Epithelial cell of proximal tubule (primary cell): ENCODE data around the gene VDAC1. TPM values are rescaled to one million over a fixed set of nuclear protein-coding genes. Genes with fewer than 3 reads are reported as not detected.

Experiments
- DNase-seq: peaks from one replicate; pipeline ENCODE4 v3.0.0-alpha.2; 2011; ENCODE audit warnings: low read depth
- H3K4me3 ChIP-seq: 2 replicates; pipeline ENCODE4 v1.5.1; 2011; ENCODE audit warnings: low read depth, mild to moderate bottlenecking, low read length
- total RNA-seq: library from RNA; depleted of rRNA; stranded (reverse); fragments of >200 nt; gene quantifications from 2 replicates; pipeline ENCODE4 v1.2.3, GENCODE V29; 2015
- TF ChIP-seq, protein P1 (sequence below): conservative IDR thresholded peaks from 2 replicates; pipeline ENCODE4 v1.5.1; 2012; ENCODE audit warnings: low read depth, mild to moderate bottlenecking, low read length

Gene VDAC1
- total RNA-seq, 1 donor from 2014 or later, result 295 TPM

DNA sequence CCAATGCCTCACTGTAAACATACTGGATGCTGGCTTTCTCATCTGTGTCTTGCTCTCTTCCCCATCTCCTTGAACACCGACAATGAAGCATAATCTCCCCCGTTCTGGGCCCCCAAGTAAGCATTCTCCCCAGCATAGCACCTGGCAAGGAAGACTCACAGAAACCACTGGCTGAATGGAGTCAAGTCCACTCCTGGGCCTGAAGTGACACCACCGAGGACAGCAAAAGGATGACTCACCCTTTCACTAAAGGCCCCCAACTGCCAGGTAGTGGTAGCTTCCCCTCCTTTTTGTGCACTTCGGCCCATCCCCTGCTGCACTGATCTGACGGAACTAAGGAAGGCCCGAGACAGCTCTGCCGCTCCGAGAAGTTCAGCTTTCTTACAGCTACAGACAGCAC, 9.4 kb downstream of the VDAC1 start:
- TF ChIP-seq, protein P1, sequence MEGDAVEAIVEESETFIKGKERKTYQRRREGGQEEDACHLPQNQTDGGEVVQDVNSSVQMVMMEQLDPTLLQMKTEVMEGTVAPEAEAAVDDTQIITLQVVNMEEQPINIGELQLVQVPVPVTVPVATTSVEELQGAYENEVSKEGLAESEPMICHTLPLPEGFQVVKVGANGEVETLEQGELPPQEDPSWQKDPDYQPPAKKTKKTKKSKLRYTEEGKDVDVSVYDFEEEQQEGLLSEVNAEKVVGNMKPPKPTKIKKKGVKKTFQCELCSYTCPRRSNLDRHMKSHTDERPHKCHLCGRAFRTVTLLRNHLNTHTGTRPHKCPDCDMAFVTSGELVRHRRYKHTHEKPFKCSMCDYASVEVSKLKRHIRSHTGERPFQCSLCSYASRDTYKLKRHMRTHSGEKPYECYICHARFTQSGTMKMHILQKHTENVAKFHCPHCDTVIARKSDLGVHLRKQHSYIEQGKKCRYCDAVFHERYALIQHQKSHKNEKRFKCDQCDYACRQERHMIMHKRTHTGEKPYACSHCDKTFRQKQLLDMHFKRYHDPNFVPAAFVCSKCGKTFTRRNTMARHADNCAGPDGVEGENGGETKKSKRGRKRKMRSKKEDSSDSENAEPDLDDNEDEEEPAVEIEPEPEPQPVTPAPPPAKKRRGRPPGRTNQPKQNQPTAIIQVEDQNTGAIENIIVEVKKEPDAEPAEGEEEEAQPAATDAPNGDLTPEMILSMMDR, result no peak
- DNase-seq, result no peak
- H3K4me3 ChIP-seq, result no peak overlapping the region

- no peak overlapping the region for H3K4me3 ChIP-seq
- TF ChIP-seq, protein P1, result no peak
- DNase-seq, result no peak
Observed at GRCh38 chr5:133994990-133995333, 9.8 kb downstream of the VDAC1 start.

DNA sequence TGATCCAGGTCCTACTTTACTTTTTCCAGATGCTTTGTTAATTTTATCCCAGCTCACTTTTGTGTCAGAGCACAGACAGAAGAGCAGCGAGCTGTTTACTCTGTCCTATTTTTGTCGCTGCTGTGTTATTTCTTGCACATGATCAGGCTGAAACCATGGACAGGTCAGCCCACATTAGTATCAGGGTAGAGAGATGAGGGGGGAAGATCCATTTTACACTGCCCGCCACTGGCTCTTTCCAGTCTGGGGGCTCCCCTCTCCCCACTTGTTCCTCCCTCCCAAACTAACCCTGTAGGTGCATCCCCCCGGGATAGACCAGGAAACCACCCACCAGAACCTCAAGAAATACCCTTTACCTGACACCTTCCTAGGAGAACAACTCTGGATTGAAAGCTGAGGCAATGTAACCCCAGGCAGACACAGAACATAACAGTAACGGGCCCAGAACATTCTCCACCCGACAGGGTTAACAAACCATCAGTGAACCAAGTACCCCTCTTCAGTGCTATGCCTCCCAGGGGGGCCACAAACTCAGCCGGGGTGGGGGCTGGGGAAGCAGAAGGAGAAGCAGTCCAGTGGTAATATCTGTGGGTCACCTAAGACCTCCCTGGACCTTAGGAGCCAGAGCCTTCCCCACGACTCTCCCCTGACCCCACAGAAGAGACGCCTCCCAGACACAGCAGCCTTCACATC, 10.3 kb downstream of the VDAC1 start:
- DNase-seq, result no peak
- TF ChIP-seq, protein P1, result no peak
- no peak overlapping the region for H3K4me3 ChIP-seq

GRCh38 chr5:133993185-133993936, 11.4 kb downstream of the VDAC1 start:
- no peak for DNase-seq
- no peak overlapping the region for H3K4me3 ChIP-seq
- TF ChIP-seq, protein P1, result no peak

DNA sequence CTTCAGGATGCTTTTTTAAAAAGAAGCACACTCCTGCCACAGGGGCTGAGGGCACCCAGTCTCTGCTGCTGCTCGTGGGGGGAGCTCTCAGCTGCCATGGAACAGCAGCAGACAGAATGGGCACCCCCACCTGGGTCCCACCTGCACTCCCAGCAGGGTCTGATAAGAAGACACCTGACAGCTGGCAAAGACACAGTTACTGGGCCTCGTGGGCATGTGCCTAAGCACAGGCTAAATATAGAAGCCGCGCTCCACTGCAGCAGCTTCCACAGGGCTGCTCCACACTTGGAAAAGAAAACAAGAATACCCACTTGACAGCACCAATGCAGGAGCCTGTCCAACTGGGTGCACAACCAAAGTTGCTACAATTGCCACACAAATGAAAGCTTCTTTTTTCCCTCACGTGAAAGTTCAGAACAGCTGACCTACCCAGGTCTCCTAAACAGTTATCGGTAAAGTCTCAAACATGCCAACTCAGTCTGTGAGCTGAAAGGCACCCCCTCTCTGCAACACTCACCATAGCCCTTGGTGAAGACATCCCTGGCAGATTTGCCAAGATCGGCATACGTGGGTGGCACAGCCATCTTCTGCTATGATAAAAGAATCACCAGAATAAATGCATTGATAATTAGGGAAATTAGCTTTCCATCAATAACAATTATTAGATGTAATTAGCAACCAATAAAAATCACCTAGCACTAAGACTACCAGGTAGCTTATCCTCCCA, 12.2 kb downstream of the VDAC1 start:
- no peak overlapping the region for H3K4me3 ChIP-seq
- DNase-seq, result no peak
- TF ChIP-seq, protein P1, result no peak

GRCh38 chr5:133991171-133991910, 13.4 kb downstream of the VDAC1 start:
- no peak overlapping the region for H3K4me3 ChIP-seq
- no peak for DNase-seq
- TF ChIP-seq, protein P1, result no peak
